GM18499 (cell line): Measurements from ENCODE around the gene S100A1.

ENCODE experiments used
- ATAC-seq: cut with Tn5 transposase; IDR thresholded peaks from one replicate; pipeline ENCODE4 v1.9.1; 2021; ENCODE audit warnings: moderate number of reproducible peaks; ENCODE audit not compliant: insufficient read depth, unreplicated experiment

The S100A1 gene

DNA sequence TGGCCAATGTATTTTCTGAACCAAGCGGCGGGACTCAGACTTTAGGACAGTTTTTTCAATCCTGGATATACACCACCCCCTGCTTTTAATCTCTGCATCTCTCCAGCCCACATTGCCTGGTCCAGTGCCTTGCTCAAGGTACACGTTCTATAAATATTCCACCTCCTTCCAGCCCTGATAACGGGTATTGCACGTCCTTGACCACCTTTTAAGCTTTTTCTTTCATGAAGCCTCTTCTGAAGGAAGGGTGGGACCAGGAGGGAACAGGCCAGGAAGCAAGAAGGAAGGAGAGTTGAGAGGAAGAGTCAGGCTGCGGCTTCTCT is 18.7 kb upstream of the S100A1 start:
- ATAC-seq: no peak

DNA sequence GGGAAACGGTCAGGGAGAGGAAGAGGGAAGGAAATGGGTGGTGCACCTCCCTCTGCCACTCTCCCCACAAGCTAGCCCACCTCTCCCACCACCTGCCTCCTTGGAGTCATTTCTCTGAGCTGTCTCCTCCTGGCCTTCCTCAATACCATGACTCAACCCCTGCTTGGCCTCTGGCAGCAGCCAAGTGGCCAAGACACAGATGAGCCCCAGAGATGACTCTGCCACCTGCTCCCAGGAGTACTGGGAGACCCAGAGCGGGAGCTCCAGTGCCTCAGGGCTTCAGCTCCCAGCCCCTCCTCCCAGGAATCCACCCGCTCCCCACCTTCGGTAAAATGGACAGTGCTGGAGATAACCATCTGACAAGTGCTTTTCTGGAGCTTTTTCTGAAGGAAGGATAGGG is 17.9 kb upstream of the S100A1 start:
- ATAC-seq: no peak

DNA sequence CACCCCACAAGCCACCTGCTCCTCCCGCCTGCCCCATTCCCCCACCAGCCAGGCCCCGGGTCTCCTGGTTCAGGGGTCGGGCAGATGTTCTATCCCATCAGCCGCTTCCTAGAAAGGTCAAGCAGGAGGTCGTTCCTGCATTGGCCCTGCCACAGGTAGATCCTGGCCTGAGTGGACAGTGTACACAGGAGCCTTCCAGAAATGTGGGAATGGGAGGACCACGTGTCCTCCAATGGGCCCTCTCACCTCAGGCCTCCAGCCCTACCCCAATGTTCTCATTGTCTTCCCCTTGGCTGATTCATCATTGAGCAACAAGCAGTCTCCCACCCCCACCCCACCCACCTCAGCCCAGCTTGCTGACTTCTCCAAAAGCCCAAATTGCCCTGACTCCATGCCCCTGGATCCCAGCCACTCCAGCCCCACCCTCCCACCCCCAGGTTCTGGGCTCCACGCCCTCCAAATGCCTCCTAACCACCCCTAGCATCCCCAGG is 17.4 kb upstream of the S100A1 start:
- ATAC-seq: no peak

DNA sequence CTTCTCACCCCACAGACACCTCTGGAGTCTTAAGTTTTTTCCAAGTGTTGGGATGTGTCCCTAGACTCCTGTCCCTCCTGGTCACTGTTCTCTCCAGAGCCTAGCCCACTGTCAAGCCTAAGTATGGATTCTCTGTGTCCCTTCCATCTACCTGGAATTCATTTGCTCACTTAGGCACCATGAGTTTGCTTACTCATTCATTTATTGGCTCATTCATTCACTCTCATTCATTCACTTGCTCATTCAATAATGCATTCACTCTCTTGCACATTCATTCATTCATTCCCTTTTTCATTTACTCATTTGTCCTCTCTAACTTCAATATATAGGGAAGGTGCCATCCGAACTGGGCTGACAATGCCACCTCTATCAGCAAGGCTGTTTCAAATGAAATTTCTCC is 16.9 kb upstream of the S100A1 start:
- ATAC-seq: no peak

DNA sequence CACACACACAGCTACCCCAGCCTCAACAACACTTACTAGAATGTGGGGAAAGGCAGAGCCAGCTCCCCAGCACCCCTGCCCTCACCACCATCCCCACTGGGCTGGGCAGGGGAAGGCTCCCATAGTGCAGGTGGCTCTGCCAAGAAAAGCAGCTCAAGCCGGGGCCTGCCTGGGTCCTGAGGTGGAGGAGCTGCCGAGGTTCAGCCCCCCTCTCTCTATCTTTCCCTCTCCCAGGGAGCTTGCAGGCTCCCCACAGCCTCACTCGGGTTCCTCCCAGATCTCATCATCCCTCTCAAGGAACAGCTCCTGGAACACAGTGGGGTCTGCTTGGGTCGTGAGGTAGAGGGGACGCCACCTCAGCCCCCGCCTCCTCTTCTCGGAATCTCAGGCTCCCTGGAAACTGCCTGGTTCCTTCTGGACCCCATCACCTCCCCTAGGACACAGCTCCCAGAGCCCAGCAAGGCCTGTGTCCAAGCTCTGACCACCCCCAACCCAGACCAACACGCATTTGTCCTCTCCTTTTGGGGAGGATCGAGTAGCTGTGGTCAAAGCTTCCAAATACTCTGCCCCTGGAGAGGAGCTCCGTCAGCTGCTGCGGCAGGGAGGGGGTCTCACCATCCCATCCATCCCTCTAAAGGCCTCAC is 16.0 kb upstream of the S100A1 start:
- no peak for ATAC-seq

DNA sequence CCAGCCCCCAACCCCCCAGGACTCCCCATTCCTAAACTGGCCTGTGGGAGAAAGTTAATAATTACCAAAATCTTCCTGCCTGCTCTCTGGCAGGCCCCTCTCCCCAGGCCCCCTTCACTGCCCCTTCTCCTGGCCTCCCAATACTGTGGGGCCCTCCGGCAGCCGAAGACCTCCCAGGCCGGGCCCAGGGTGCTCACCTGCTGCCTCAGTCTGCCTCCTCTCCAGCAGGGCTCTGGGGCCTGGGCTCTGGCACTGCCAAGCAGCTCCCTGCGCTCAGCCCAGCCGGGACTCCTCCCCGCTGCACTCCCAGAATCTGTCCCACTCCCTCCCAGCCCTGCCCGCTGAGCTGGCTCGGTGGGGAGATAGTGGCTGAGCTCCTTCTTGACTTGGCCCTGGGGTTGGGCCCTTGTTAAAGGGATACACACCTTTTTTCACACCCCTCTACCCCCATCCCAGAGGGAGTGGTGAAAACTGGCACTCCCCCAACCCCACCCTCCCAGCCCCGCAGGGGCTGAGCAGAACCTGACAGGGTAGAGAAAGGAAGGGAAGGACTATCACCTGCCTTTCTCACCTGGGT is 15.4 kb upstream of the S100A1 start, which contains the start of gene S100A16:
Gene S100A16, minus strand, starts transcription at position 383 of the 577 bp plus-strand sequence. CDS start 4,986 bp downstream, outside the sequence.
- ATAC-seq: no peak

DNA sequence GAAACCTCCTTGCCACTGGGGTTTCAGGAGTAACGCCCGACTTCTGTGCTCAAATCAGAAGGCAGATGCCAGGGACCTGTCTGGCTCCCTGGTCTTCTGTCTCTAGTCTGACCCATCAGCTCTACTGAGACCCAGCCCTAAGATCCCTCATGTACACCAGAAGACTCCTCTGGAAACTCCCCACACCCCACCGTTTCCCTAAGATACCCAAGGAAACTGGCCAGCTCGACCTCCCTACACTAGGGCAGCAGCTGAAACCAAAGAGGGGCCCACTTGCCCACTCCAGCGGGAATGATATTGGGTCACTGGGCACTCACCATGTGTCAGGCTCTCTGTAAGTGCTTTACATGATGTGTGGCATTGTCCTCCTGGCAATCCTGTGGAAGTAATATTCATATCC is 14.8 kb upstream of the S100A1 start:
- ATAC-seq: no peak

DNA sequence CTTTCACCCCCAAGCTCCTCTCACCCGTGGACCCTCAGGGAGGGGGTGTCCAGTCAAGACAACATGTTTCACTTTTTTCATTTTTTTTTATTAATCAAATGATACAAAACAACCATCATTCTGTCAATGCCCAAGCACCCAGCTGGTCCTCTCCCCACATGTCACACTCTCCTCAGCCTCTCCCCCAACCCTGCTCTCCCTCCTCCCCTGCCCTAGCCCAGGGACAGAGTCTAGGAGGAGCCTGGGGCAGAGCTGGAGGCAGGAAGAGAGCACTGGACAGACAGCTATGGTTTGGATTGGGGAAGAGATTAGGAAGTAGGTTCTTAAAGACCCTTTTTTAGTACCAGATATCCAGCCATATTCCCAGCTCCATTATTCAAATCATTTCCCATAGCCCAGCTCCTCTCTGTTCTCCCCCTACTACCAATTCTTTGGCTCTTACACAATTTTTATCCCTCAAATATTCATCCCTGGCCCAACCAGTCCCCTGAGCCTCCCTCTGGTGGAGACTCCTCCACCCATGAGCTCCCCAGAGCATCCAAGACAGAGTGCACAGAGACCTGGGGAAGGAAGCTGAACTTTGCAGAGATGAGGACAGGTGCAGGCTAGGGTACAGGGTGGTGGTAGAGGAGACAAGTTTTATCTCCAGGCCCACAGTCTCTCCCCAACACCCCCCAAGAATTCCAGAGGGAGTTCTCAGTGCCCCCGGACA is 13.9 kb upstream of the S100A1 start:
- ATAC-seq: no peak

DNA sequence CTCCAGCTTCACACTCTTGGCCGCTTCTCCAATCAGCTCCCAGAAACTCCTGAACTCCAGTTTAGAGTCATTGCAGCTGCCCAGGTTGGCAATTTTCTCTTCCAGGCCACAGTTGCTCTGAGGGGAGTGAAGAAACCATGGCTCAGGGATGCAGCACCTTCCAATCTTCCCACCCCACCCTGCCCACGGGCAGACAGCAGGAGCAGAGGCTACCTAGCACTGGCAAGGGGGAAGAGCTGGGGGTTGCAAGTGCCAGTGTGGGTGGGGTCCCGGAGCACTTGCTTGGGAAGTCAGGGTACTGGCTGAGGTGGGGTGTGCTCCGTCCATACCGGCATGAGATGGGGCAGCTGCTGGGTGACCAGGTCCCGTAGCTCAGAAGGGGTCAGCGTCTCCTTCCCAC is 13.3 kb upstream of the S100A1 start:
- ATAC-seq: no peak

DNA sequence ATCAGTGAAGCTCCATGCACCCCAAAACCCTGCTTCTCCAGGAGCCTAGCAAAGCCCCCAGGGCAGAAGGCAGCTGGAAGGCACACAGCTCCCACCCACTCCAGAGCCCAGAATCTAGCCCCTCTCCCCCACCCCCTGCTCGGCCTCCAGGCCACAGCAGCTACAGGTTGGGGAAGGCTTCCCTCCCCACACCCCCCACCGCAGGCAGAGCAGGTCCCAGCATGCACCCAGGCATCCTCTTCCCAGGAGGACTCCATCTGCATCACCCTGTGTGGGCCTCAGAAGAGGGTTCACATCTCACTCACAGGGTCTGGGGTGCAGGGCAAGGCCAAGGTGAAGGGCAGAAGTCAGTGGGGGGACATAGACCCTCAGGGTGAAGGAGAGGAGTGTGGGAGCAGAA is 12.8 kb upstream of the S100A1 start:
- no peak for ATAC-seq

DNA sequence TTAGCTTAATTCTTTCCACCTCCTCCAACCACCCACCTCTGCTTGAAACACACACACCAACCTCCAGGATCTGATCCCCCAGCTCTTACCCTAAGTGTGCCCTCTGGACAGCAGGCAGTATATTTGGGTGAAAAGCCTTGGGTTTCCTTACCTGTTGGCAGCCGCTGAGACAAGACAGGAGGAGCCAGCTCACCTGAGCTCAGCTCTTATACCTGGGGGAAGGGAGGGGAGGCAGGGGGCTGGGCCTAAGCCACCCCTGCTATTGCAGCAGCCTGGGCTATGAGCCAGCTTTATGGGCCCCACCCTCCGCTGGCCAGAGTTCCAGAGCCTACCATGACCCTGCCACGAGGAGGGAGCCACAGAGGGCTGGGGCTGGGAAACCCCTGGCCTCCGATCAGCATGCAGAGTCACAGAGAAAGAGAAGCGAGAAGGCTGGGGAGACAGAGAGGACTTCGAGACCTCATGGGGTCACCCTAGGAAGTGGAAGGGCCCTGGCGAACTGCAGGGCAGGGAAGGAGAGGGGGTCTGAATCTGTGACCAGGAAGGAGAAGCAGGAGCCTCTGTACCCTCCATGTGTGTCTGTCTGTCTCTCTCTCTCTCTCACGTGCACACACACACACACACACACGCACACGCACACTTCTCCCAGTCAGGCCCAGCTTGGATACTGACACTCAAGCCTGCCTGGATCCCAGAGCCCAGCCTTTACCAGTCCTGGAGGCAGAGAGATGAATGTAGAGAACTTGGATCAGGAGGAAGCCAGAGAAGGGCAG is 11.9 kb upstream of the S100A1 start, which contains the start of gene S100A14:
Gene S100A14, minus strand, starts transcription at position 182 of the 773 bp plus-strand sequence. CDS start 467 bp downstream, outside the sequence.
- no peak for ATAC-seq

DNA sequence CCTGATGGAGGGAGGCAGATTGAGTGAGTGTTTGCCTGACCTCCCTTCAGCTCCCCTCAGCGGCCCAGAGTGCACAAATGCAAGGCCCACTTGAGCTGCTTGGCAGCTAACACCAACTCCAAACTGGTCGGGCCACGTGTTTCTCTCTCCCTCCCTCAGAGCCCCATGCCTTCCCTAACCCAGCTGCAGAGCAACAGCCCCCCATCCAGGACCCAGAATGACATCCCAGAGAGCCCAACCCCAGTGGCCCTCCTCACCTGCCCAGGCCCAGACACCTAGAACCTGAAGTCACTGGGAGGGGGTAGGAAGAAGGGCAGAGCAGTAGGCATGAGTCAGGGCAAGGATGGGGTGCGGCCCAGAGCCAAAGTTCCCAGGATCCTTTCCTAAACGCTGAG is 11.3 kb upstream of the S100A1 start:
- no peak for ATAC-seq

DNA sequence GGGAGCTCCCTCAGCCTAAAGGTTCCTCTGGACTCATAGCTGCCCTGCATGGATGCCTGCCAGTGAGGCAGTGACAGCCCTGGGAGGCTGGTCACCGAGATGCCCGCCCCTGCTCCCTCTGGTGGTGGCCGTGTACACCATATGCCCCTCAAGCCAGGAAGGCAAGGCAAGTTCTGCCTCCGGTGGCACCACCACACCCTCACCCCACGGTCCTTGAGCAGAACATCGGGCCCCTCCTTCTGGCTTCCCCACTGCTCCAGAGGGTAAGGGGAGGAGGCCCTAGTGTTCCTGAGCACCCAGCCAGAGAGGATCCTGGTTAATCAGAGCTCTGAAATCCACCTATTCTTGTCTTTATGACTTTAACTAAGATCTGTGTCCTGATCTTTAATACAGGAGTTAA is 10.6 kb upstream of the S100A1 start:
- ATAC-seq: no peak

DNA sequence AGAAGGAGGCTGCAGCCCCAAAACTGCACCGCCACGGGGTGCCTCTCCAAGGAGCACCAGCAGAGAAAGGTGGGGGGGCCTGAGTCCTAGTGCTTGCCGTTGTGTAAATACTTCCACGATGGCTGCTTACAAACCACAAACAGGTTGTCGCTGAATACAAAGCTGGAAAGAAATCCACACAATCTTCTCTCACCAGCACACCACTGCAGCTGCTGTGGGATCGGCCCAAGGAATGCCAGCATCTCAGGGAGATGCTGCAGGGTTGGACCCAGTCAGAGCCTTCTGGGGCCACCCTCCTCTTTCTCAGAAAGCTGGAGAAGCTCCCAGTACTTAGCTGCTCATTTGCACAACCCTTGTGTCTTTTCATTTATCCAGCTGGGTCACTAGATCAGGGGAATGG is 9.1 kb upstream of the S100A1 start:
- ATAC-seq: no peak

DNA sequence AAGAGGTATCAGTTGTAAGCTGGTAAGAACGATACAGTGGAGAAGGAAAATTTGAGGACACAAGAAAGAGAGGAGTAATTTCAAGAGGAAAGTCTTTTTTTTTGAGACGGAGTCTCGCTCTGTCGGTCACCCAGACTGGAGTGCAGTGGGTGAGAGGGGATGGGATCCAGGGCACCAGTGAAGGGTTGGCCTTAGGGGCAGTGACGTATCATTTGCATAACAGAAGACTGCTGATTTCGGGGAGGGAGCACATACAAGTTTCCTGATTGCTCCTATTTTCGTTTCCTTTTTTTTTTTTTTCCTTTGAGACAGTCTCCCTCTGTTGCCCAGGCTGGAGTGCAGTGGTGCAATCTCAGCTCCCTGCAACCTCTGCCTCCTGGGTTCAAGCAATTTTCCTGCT is 5.1 kb upstream of the S100A1 start:
- ATAC-seq: no peak

DNA sequence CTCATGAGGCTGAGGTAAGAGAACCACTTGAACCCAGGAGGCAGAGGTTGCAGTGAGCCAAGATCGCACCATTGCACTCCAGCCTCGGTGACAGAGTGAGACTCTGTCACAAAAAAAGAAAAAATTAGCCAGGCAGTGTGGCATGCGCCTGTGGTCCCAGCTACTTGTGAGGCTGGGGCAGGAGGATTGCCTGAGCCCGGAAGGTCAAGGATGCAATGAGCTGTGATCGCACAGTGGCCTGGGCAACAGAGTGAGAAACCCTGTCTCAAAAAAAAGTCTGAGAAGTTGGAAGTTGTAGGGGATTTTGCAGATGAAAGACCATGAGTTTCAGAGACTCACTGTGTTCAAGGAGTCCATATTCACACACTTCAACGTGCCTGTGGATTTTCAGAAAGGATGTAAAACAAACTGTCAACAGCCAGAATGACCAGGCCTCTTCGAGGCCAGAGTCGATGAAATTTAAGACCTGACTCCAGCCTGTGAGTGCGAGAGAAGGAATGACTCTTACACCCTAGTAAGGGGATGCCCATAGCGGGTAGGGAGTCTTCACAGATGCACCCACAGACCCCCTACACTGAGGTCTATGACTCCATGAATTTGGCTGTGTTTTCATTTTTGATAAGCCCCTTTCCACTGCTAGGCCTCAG is 3.1 kb upstream of the S100A1 start:
- no peak for ATAC-seq

DNA sequence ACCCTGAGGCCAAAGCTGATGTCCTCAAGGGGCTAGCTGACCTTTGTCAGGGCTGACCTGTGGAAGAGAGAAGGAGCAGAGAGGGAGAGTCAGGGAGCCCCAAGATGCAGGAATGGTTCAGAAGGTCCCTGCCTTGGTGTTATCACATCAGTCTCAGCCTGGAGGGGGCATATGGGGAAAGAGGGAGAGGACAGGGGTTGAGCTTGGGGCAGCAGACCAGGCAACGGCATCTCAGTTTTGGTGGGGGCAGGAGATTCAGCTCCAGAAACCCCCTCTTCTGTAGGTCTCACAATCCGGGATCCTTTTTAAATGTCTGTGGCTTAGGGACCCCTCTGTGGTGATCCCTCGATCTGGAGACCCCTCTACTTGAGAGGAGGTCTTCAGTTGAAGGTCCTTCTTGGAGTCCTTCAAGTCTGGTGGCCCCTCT is 1.7 kb upstream of the S100A1 start:
- no peak for ATAC-seq

DNA sequence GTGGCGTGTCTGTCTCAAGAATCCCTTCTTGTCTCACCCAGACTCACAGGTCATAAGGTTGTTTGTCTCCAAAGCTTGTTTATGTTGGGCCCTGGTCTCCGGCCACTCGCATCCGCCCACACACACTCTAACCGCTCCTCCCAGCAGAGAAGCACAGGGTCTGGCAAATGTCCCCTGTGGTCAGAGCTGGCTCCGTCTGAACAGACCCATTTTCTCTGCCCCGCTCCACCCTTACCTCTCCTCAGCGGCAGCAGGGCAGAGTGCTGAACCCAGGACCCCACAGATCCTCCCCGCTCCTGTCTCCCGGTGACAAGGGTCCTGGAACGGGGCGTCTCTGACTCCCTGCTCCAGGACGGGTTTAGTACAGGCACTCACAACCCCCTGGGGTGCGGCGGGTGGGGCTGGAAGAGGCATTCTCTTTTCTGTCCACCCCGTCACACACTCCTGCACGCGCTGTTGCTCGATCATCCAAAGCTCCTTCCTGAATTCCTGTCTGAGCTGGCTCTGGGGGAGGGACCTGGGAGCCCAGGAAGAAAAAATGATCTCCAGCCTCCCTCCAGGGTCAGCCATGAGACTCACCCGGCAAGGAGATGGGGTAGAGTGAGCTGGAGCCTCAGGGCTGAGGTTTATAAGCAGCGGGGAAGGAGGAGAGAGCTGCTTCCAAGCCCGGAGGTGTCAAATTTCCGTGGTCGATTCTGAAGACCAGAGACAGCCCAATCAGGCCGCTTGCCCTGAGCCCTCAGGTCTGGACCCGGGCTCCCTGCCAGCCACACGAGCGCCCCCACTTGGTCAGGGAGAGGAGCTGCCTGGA is 1.1 kb upstream of the S100A1 start, which contains the start of gene S100A13:
Gene S100A13, minus strand, starts transcription at position 602 of the 811 bp plus-strand sequence. CDS start 1,033 bp downstream, outside the sequence.
- no peak for ATAC-seq

DNA sequence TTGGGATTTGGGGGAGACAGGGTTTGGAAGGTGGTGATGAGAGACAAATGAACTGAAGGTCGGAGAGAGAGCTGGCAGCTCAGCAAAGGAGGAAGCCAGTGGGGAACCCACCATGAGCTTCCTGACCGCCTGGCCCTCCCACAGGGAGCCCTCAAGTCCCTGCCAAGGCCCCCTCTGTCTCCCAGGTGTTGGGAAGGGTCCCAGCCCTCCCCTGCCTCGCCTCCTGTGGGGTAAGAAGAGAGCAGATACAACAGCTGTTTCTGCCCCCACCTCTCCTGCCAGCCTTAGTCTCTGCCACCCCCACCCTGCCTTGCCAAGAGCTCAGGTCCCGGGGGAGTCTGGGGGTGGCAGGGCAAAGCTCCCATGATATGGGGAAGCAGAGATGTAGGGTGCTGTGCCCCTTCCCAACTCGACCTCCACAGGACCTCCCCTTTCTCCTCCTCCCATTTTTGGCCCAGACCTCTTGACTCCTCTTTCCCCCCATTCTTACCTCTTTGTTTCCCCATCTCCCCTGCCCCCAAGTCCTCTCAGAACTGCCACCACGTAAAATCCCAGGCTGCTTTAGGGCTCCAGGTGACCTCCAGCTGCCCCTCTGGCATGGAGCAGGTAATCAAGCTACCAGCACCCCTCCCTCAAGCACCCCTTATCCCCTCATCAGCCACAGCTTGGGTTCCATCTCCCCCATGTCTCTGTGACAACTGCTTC is 556 bp downstream of the S100A1 start:
- ATAC-seq: no peak
